Measurements from ENCODE around the gene BMPR1A. TPM values are rescaled to one million over a fixed set of nuclear protein-coding genes. Genes with fewer than 3 reads are reported as not detected.
"Not testable (repeated sequence)": the region's sequence is repeated elsewhere in the genome, so short reads cannot be mapped to it uniquely, and the experiment has no call there.

Gene BMPR1A
- total RNA-seq, 2 experiments from 2014 or later, result 15.9 to 19.5 TPM

- CTCF ChIA-PET, result interaction anchor here (0.7 to 2.1 kb wide), 7 partner anchors 10 to 589 kb away, joined by 3 to 5 read pairs (median 4); no protein-coding TSS in a partner anchor
- POLR2A ChIA-PET, result no interaction called here
These were observed 211.1 kb downstream of the BMPR1A start for GRCh38 chr10:86967481-86967941.

GRCh38 chr10:86968271-86968993, 212.0 kb downstream of the BMPR1A start, which contains the start of gene ADIRF:
Gene ADIRF, plus strand, starts transcription at chr10:86968482. Its CDS starts 63 bp downstream, at chr10:86968545.
- ChIA-PET CTCF (interaction anchor here (1.1 to 2.1 kb wide), 6 partner anchors 26 to 568 kb away, joined by 3 to 5 read pairs (median 4); no protein-coding TSS in a partner anchor), POLR2A (no interaction called here)

- ChIA-PET CTCF (interaction anchor here (1.1 to 1.6 kb wide), 3 partner anchors 27 to 569 kb away, joined by 3 to 5 read pairs (median 4); no protein-coding TSS in a partner anchor), POLR2A (no interaction called here)
These were observed 212.6 kb downstream of the BMPR1A start for GRCh38 chr10:86968994-86969355.

- ChIA-PET CTCF (interaction anchor here (0.6 to 1.6 kb wide), 3 partner anchors 28 to 90 kb away, joined by 3 to 6 read pairs (median 5); no protein-coding TSS in a partner anchor), POLR2A (no interaction called here)
These were observed 213.1 kb downstream of the BMPR1A start for GRCh38 chr10:86969421-86970041.

GRCh38 chr10:86970162-86970981, 214.0 kb downstream of the BMPR1A start:
- ChIA-PET CTCF (interaction anchor here (0.6 to 1.5 kb wide), 3 partner anchors 10 to 89 kb away, joined by 3 to 6 read pairs (median 4); no protein-coding TSS in a partner anchor), POLR2A (interaction anchor here (1.0 kb wide), 1 partner anchor 123 kb away, joined by 5 read pairs; no protein-coding TSS in a partner anchor)

- ChIA-PET CTCF (interaction anchor here (1.5 kb wide), 1 partner anchor 11 kb away, joined by 4 read pairs; no protein-coding TSS in a partner anchor), POLR2A (interaction anchor here (1.0 kb wide), 1 partner anchor 122 kb away, joined by 5 read pairs; no protein-coding TSS in a partner anchor)
These were observed 214.5 kb downstream of the BMPR1A start for GRCh38 chr10:86970982-86971231.

GRCh38 chr10:86971232-86971991, 215.0 kb downstream of the BMPR1A start:
- CTCF ChIA-PET, result interaction anchor here (1.5 kb wide), 1 partner anchor 11 kb away, joined by 4 read pairs; no protein-coding TSS in a partner anchor
- POLR2A ChIA-PET, result interaction anchor here (1.0 kb wide), 1 partner anchor 122 kb away, joined by 5 read pairs; no protein-coding TSS in a partner anchor

GRCh38 chr10:86972613-86973380, 216.4 kb downstream of the BMPR1A start:
- ChIA-PET CTCF (no interaction called here), POLR2A (no interaction called here)

GRCh38 chr10:86974484-86974883, 218.1 kb downstream of the BMPR1A start:
- POLR2A ChIA-PET, result no interaction called here
- CTCF ChIA-PET, result interaction anchor here (0.7 kb wide), 1 partner anchor 109 kb away, joined by 3 read pairs; no protein-coding TSS in a partner anchor

- ChIA-PET CTCF (interaction anchor here (0.6 kb wide), 2 partner anchors 47 to 98 kb away, joined by 3 to 4 read pairs; no protein-coding TSS in a partner anchor), POLR2A (no interaction called here)
These were observed 220.1 kb downstream of the BMPR1A start for GRCh38 chr10:86976362-86977056.

- POLR2A ChIA-PET, result not testable (repeated sequence)
These were observed 222.0 kb downstream of the BMPR1A start for GRCh38 chr10:86978457-86978856.

GRCh38 chr10:86979296-86979818, 222.9 kb downstream of the BMPR1A start:
- POLR2A ChIA-PET, result no interaction called here
- CTCF ChIA-PET, result no interaction called here

More at GRCh38 chr10:86978457-86978856, 222.0 kb downstream of the BMPR1A start:
- CTCF ChIA-PET, result interaction anchor here (1.1 kb wide), 1 partner anchor 12 kb away, joined by 3 read pairs; no protein-coding TSS in a partner anchor

- ChIA-PET CTCF (no interaction called here), POLR2A (no interaction called here)
These were observed 223.6 kb downstream of the BMPR1A start for GRCh38 chr10:86979977-86980448.

GRCh38 chr10:86981020-86981419, 224.6 kb downstream of the BMPR1A start:
- CTCF ChIA-PET, POLR2A ChIA-PET: not testable (repeated sequence)

GRCh38 chr10:86981716-86982115, 225.3 kb downstream of the BMPR1A start:
- ChIA-PET POLR2A (no interaction called here), CTCF (no interaction called here)
